Measurements from ENCODE around the gene F10. TPM values are rescaled to one million over a fixed set of nuclear protein-coding genes. Genes with fewer than 3 reads are reported as not detected.

F10 gene
- total and polyA plus RNA-seq, 2 of the 13 experiments (the other 11 are each of a cell fraction or from before 2014, with no cell fraction given): 58.4 to 237 TPM

- TF ChIP-seq HMGXB3 (CRISPR knock-in tag; IDR thresholded peaks at IDR 0.05; ENCODE audit: borderline replicate concordance) (no peak), NBN (conservative IDR thresholded peaks at IDR 0.05) (no peak), ZBTB49 (CRISPR knock-in tag; IDR thresholded peaks at IDR 0.05; ENCODE audit: borderline replicate concordance) (no peak), TFAP4 (IDR thresholded peaks at IDR 0.05; ENCODE audit: borderline replicate concordance, low read depth) (peak; percentile 99), RFX5 (IDR thresholded peaks at IDR 0.05; ENCODE audit: low read depth, low read length) (peak; percentile 69; the same call in 1 of the 2 replicates), ZNF354B (CRISPR knock-in tag; IDR thresholded peaks at IDR 0.05) (peak; percentile 98), ZNF674 (CRISPR knock-in tag; IDR thresholded peaks at IDR 0.05; ENCODE audit: low read depth) (0 out of 2 replicates have a peak, but pooled peaks have one; percentile 46), SALL1 (CRISPR knock-in tag; IDR thresholded peaks at IDR 0.05) (peak; percentile 96), HNRNPUL1 (IDR thresholded peaks at IDR 0.05; ENCODE audit: low read depth, low read length) (no peak), ZFYVE20 (CRISPR knock-in tag; IDR thresholded peaks at IDR 0.05; ENCODE audit: borderline replicate concordance, low read depth) (no peak), ZSCAN20 (CRISPR knock-in tag; IDR thresholded peaks at IDR 0.05; ENCODE audit: borderline replicate concordance) (no peak; the same call in 1 of the 2 replicates), FOXC1 (CRISPR knock-in tag; IDR thresholded peaks at IDR 0.05; ENCODE audit: borderline replicate concordance) (no peak), KLF11 (CRISPR knock-in tag; IDR thresholded peaks at IDR 0.05) (peak; percentile 77; the same call in 1 of the 2 replicates), RBAK (CRISPR knock-in tag; IDR thresholded peaks at IDR 0.05) (no peak), ZNF563 (CRISPR knock-in tag; IDR thresholded peaks at IDR 0.05) (peak; percentile 47; the same call in 1 of the 2 replicates), PRDM4 (CRISPR knock-in tag; IDR thresholded peaks at IDR 0.05; ENCODE audit: borderline replicate concordance) (no peak), SMAD3 (CRISPR knock-in tag; IDR thresholded peaks at IDR 0.05) (0 out of 2 replicates have a peak, but pooled peaks have one; percentile 5), PLSCR1 (CRISPR knock-in tag; IDR thresholded peaks at IDR 0.05; ENCODE audit: borderline replicate concordance) (no peak)
Observed at GRCh38 chr13:113122550-113123225, at the start of gene F10 (continued).
